NOMO-1 (cell line): ENCODE data around the gene CTCFL.

Experiments used
- DNase-seq, 2 experiments: peaks; one replicate each; lab custom pipeline; 2025; ENCODE audit not compliant: unreplicated experiment in 2 of 2; lab: John Stamatoyannopoulos, UW

The CTCFL gene

GRCh38 chr20:57450419-57450818, 74.5 kb downstream of the CTCFL start:
- DNase-seq: peak; percentile 92 to 94

GRCh38 chr20:57449398-57450354, 75.3 kb downstream of the CTCFL start:
- no peak for DNase-seq

- DNase-seq: no peak
Observed at GRCh38 chr20:57448764-57449354, 76.1 kb downstream of the CTCFL start.
